ENCODE results near the gene BPIFB6. TPM values are rescaled to one million over a fixed set of nuclear protein-coding genes. Genes with fewer than 3 reads are reported as not detected.

The BPIFB6 gene
- total and polyA plus RNA-seq, 2 donors (not counting 1 experiment from before 2014, with no cell fraction given): not detected

DNA sequence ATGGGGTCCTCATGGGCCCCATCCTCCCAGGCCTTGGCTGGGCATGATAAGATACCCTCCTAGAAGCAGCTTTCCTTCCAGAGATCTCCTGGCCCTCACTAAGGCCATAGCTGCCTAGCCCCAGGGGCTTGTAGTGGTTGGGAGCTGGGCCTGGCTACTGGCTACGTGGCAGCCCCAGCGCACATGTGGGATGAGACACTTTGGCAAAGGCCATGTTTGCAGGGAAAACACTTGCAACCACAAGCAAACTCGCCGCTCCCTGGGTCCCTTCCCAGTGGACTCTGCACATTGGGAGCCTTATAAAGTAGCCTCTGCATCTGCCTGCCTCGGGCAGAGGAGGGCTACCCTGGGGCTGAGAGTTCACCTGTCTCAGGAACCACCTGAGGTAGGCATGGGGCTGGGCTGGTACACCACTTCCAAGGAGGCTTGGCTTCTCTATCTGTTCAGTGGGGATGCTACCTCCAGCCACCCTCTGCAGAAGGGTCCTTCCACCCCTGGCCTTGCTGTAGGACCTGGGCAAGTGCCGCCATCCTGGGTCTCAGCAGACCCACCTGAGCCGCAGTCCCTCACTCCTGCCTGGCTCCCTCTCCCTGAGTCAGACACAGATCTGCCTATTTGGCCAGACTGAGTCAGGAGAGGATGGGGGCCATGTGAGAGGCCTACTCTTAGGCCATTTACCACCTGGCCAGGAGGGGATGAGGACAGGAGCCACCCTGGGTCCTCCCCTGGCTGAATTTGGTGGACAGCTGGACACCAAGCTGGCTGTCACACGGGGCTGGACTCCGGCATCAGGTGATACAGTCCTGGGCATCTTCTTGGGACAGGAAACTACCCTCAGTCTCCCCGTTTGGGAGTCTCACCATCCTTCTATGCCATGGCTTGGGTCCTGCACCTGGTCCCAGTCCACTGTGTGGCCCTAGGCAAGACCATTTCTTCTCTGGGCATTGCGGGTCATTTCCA lies 23.8 kb upstream of the BPIFB6 start, which contains the start of gene BPIFB2:
BPIFB2 (plus strand) TSS at position 329 of the 960 bp plus-strand sequence. CDS start 871 bp downstream, outside the sequence.
- no peaks in the 10 kb centered on the region for H3K27me3 ChIP-seq (ENCODE audit: control insufficient read depth, insufficient read depth, low read length)
- H3K4me2 ChIP-seq (ENCODE audit: extremely low read depth, insufficient read depth, low read length): no peak within 1 kb of the TSS
- DNase-seq (ENCODE audit: low read depth in 2 of 2): no peak
- no peak within 1 kb of the TSS for H3K27ac ChIP-seq (ENCODE audit: insufficient read depth, low read length)
- no peaks in the 10 kb centered on the region for H3K4me1 ChIP-seq (ENCODE audit: control insufficient read depth, extremely low read depth, insufficient read depth, low read length)
- no peaks in the 10 kb centered on the region for H4K20me1 ChIP-seq (ENCODE audit: control insufficient read depth, extremely low read depth, insufficient read depth, low read length)
- H3K36me3 ChIP-seq (ENCODE audit: control insufficient read depth, insufficient read depth, low read length): no peaks in the 10 kb centered on the region
- no peak within 1 kb of the TSS for H3K4me3 ChIP-seq (replicated peaks in 1 of 4; ENCODE audit: control extremely low read depth in 1 of 4, insufficient read depth in 1 of 4, low read depth in 3 of 4, low read length in 4 of 4)
- no peak within 1 kb of the TSS for H2AFZ ChIP-seq (ENCODE audit: low read length)
- no peaks in the 10 kb centered on the region for H3K79me2 ChIP-seq (ENCODE audit: control insufficient read depth, insufficient read depth, low read length)
- H3K9me3 ChIP-seq (ENCODE audit: control insufficient read depth, insufficient read depth, low read depth, low read length): no peaks in the 10 kb centered on the region
- TF ChIP-seq EZH2 (IDR thresholded peaks at IDR 0.05; ENCODE audit: low read length, missing control alignments): no peak
- TF ChIP-seq CTCF (conservative IDR thresholded peaks at IDR 0.05 in 1 of 2, IDR thresholded peaks at IDR 0.05 in 1 of 2; ENCODE audit: low read depth in 1 of 2, low read length in 2 of 2): no peak
- no peak within 1 kb of the TSS for H3K9ac ChIP-seq (ENCODE audit: insufficient read depth, low read length)

DNA sequence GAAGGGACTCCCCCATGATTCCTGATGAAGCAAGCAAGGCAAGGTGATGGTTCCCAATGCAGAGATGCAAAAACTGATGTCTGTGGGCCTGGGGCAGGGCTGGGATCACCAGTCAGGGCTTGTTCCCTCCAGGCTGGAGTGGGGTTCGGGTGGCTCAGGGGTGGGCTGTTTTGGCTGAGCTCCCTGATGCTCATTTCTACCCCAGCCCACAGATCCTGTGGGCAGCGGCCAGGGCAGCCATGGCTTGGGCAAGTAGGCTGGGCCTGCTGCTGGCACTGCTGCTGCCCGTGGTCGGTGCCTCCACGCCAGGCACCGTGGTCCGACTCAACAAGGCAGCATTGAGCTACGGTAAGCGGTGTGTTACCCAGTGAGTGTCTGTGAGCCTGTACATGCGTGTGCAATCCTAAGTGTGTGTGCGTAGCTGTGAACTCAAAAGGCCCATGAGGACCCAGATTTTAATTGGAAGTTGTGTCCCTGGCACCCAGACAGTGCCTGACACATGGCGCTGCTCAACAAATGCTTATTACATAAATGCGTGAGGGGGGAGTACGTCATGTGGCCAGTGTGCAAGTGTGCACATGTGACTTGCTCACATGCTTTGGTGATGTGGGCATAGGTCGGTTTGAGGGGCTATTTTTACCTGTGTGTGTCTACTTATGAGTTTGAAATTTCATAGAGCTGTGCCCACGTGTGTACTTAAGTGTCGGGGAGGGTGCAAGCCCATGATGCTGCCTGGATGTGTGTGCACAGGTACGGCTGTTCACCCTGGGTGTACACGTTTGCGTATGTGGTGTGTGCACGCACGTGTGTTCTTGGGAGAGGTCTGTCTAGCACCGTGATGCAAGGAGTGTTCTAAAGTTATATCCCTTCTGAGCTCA lies 22.9 kb upstream of the BPIFB6 start:
- no peak overlapping the region for H2AFZ ChIP-seq (ENCODE audit: low read length)
- no peaks in the 10 kb centered on the region for H3K79me2 ChIP-seq (ENCODE audit: control insufficient read depth, insufficient read depth, low read length)
- H3K27ac ChIP-seq (ENCODE audit: insufficient read depth, low read length): no peak overlapping the region
- no peaks in the 10 kb centered on the region for H4K20me1 ChIP-seq (ENCODE audit: control insufficient read depth, extremely low read depth, insufficient read depth, low read length)
- no peak overlapping the region for H3K4me2 ChIP-seq (ENCODE audit: extremely low read depth, insufficient read depth, low read length)
- no peak overlapping the region for H3K9ac ChIP-seq (ENCODE audit: insufficient read depth, low read length)
- no peak for DNase-seq (ENCODE audit: low read depth in 2 of 2)
- no peak overlapping the region for H3K4me3 ChIP-seq (replicated peaks in 1 of 4; ENCODE audit: control extremely low read depth in 1 of 4, insufficient read depth in 1 of 4, low read depth in 3 of 4, low read length in 4 of 4)
- TF ChIP-seq CTCF (conservative IDR thresholded peaks at IDR 0.05 in 1 of 2, IDR thresholded peaks at IDR 0.05 in 1 of 2; ENCODE audit: low read depth in 1 of 2, low read length in 2 of 2) (no peak), EZH2 (IDR thresholded peaks at IDR 0.05; ENCODE audit: low read length, missing control alignments) (no peak)
- no peaks in the 10 kb centered on the region for H3K4me1 ChIP-seq (ENCODE audit: control insufficient read depth, extremely low read depth, insufficient read depth, low read length)
- no peaks in the 10 kb centered on the region for H3K27me3 ChIP-seq (ENCODE audit: control insufficient read depth, insufficient read depth, low read length)
- H3K36me3 ChIP-seq (ENCODE audit: control insufficient read depth, insufficient read depth, low read length): no peaks in the 10 kb centered on the region
- no peaks in the 10 kb centered on the region for H3K9me3 ChIP-seq (ENCODE audit: control insufficient read depth, insufficient read depth, low read depth, low read length)

Data from fibroblast of lung (primary cell).